Astrocyte of the cerebellum (primary cell): Measurements from ENCODE around the gene ADARB2.

Experiments
- DNase-seq: peaks from one replicate; pipeline ENCODE4 v3.0.0-alpha.2; 2011; ENCODE audit warnings: low read depth
- H3K4me3 ChIP-seq: 2 replicates; pipeline ENCODE4 v1.5.1; 2011; ENCODE audit warnings: mild to moderate bottlenecking, low read depth, low read length, moderate library complexity
- CTCF ChIP-seq: IDR thresholded peaks from 2 replicates; pipeline ENCODE4 v1.5.1; 2012; ENCODE audit warnings: low read length, low read depth, moderate library complexity, mild to moderate bottlenecking; ENCODE audit errors: missing control alignments
- in situ Hi-C: cut with HindIII; loops from 2 replicates; pipeline ENCODE4 v1.10.0; 2017; ENCODE audit warnings: low sequenced_read_pairs

Gene ADARB2

GRCh38 chr10:1746796-1747195, 9.5 kb upstream of the ADARB2 start:
- in situ Hi-C loops: no loop called here
- DNase-seq: no peak
- H3K4me3 ChIP-seq: no peak overlapping the region
- no peak for TF ChIP-seq CTCF

- no peak for TF ChIP-seq CTCF
- in situ Hi-C loops: no loop called here
- no peak overlapping the region for H3K4me3 ChIP-seq
- no peak for DNase-seq
These were observed 8.6 kb upstream of the ADARB2 start for GRCh38 chr10:1745780-1746456.

- DNase-seq: no peak
- no peak for TF ChIP-seq CTCF
- in situ Hi-C loops: no loop called here
- H3K4me3 ChIP-seq: no peak overlapping the region
These were observed 7.2 kb upstream of the ADARB2 start for GRCh38 chr10:1744524-1744923.

- no peak for TF ChIP-seq CTCF
- in situ Hi-C loops: no loop called here
- H3K4me3 ChIP-seq: no peak overlapping the region
- DNase-seq: no peak
These were observed 5.8 kb upstream of the ADARB2 start for GRCh38 chr10:1743141-1743540.

GRCh38 chr10:1741450-1741849, 4.1 kb upstream of the ADARB2 start:
- in situ Hi-C loops: no loop called here
- DNase-seq: no peak
- no peak overlapping the region for H3K4me3 ChIP-seq
- TF ChIP-seq CTCF: no peak

- H3K4me3 ChIP-seq: no peak overlapping the region
- in situ Hi-C loops: no loop called here
- no peak for TF ChIP-seq CTCF
- no peak for DNase-seq
These were observed 2.4 kb upstream of the ADARB2 start for GRCh38 chr10:1739751-1740150.

GRCh38 chr10:1738950-1739349, 1.6 kb upstream of the ADARB2 start:
- DNase-seq: no peak
- no peak for TF ChIP-seq CTCF
- no peak overlapping the region for H3K4me3 ChIP-seq
- in situ Hi-C loops: no loop called here
